Astrocyte of the spinal cord (primary cell): ENCODE data around the gene DMAC2L.
"Not testable (repeated sequence)": the region's sequence is repeated elsewhere in the genome, so short reads cannot be mapped to it uniquely, and the experiment has no call there.

Experiments
- DNase-seq: peaks from one replicate; pipeline ENCODE4 v3.0.0; 2011; ENCODE audit warnings: low read depth, low spot score
- H3K4me3 ChIP-seq: 2 replicates; pipeline ENCODE4 v1.5.1; 2011; ENCODE audit warnings: low read depth, mild to moderate bottlenecking, low read length, moderate library complexity
- CTCF ChIP-seq: IDR thresholded peaks from 2 replicates; pipeline ENCODE4 v1.5.1; 2012; ENCODE audit warnings: low read depth, mild to moderate bottlenecking, low read length, inconsistent platforms
- in situ Hi-C: cut with HindIII; loops from 2 replicates; pipeline ENCODE4 v1.10.0; 2017; ENCODE audit warnings: low sequenced_read_pairs

DMAC2L gene

GRCh38 chr14:50363714-50364111 is 51.6 kb downstream of the DMAC2L start:
- in situ Hi-C loops: no loop called here
- no peak for TF ChIP-seq CTCF
- DNase-seq: no peak
- H3K4me3 ChIP-seq: no peak overlapping the region

- in situ Hi-C loops: no loop called here
- no peak for DNase-seq
- no peak for TF ChIP-seq CTCF
- H3K4me3 ChIP-seq: no peak overlapping the region
Measured at GRCh38 chr14:50364792-50365191, 52.7 kb downstream of the DMAC2L start.

GRCh38 chr14:50365572-50365971 is 53.4 kb downstream of the DMAC2L start:
- in situ Hi-C loops, DNase-seq, H3K4me3 ChIP-seq: not testable (repeated sequence)

- DNase-seq: no peak
- H3K4me3 ChIP-seq: no peak overlapping the region
- in situ Hi-C loops: no loop called here
- no peak for TF ChIP-seq CTCF
Measured at GRCh38 chr14:50366115-50366514, 54.0 kb downstream of the DMAC2L start.

- TF ChIP-seq CTCF: no peak
Measured at GRCh38 chr14:50366589-50366988, 54.5 kb downstream of the DMAC2L start.

GRCh38 chr14:50371546-50371945 is 59.4 kb downstream of the DMAC2L start:
- DNase-seq: no peak
- in situ Hi-C loops: no loop called here
- no peak for TF ChIP-seq CTCF
- H3K4me3 ChIP-seq: no peak overlapping the region

More at GRCh38 chr14:50366589-50366988, 54.5 kb downstream of the DMAC2L start:
- in situ Hi-C loops: no loop called here
- no peak for DNase-seq
- H3K4me3 ChIP-seq: no peak overlapping the region

- no peak overlapping the region for H3K4me3 ChIP-seq
- TF ChIP-seq CTCF: no peak
- in situ Hi-C loops: no loop called here
- DNase-seq: no peak
Measured at GRCh38 chr14:50373959-50374358, 61.8 kb downstream of the DMAC2L start.
